MM.1S (cell line): ENCODE data around the gene PLIN4.

Experiments used
- DNase-seq: peaks from one replicate; pipeline ENCODE4 v3.0.0-alpha.2; 2015
- H2AFZ ChIP-seq: fragments of 300-600 bp; sonication (generic); 2 replicates; pipeline ENCODE4 v1.6.0; 2016; ENCODE audit warnings: antibody characterized with exemption, low read length
- H3F3A ChIP-seq: fragments of 300-600 bp; sonication (generic); 2 replicates; pipeline ENCODE4 v1.6.1; 2016; ENCODE audit warnings: mild to moderate bottlenecking, antibody characterized with exemption, low read length, moderate library complexity, mixed read lengths; ENCODE audit not compliant: insufficient read depth
- H3K27ac ChIP-seq: fragments of 300-600 bp; sonication (generic); 2 replicates; pipeline ENCODE4 v1.5.1; 2016; ENCODE audit warnings: mild to moderate bottlenecking, low read length
- H3K27me3 ChIP-seq: fragments of 300-600 bp; sonication (generic); replicated peaks from 2 replicates; pipeline ENCODE4 v1.6.0; 2016; ENCODE audit warnings: low read length; ENCODE audit not compliant: insufficient read depth
- H3K36me3 ChIP-seq: fragments of 300-600 bp; sonication (generic); replicated peaks from 2 replicates; pipeline ENCODE4 v1.6.1; 2016; ENCODE audit warnings: mild to moderate bottlenecking, low read length, mixed read lengths; ENCODE audit not compliant: insufficient read depth
- H3K4me1 ChIP-seq: fragments of 300-600 bp; sonication (generic); 2 replicates; pipeline ENCODE4 v1.6.1; 2016; ENCODE audit warnings: low read length, mixed read lengths
- H3K4me2 ChIP-seq: fragments of 300-600 bp; sonication (generic); 2 replicates; pipeline ENCODE4 v1.6.0; 2016; ENCODE audit warnings: low read depth, low read length
- H3K4me3 ChIP-seq: fragments of 300-600 bp; sonication (generic); 2 replicates; pipeline ENCODE4 v1.5.1; 2016; ENCODE audit warnings: low read length, mixed read lengths
- H3K79me2 ChIP-seq: fragments of 300-600 bp; sonication (generic); 2 replicates; pipeline ENCODE4 v1.6.1; 2016; ENCODE audit warnings: mixed run types, low read length, mixed read lengths
- H3K9ac ChIP-seq: fragments of 300-600 bp; sonication (generic); 2 replicates; pipeline ENCODE4 v1.6.1; 2016; ENCODE audit warnings: low read length, mixed read lengths
- H3K9me2 ChIP-seq: fragments of 300-600 bp; sonication (generic); replicated peaks from 2 replicates; pipeline ENCODE4 v1.6.1; 2016; ENCODE audit warnings: mild to moderate bottlenecking, low read length, mixed read lengths; ENCODE audit not compliant: insufficient read depth
- H3K9me3 ChIP-seq: fragments of 300-600 bp; sonication (generic); replicated peaks from 2 replicates; pipeline ENCODE4 v1.6.1; 2016; ENCODE audit warnings: mild to moderate bottlenecking, low read length, mixed read lengths; ENCODE audit not compliant: insufficient read depth
- H4K20me1 ChIP-seq: fragments of 300-600 bp; sonication (generic); 2 replicates; pipeline ENCODE4 v1.6.1; 2016; ENCODE audit warnings: mild to moderate bottlenecking, low read length, moderate library complexity, mixed read lengths; ENCODE audit not compliant: insufficient read depth
- EZH2 ChIP-seq: fragments of 300-600 bp; sonication (generic); optimal IDR thresholded peaks from 2 replicates; pipeline ENCODE3; 2017; ENCODE audit warnings: low read depth, mild to moderate bottlenecking, antibody characterized with exemption, low read length, mixed read lengths
- EZH2phosphoT487 ChIP-seq: fragments of 300-600 bp; sonication (generic); IDR thresholded peaks from 2 replicates; pipeline ENCODE4 v1.6.1; 2018; ENCODE audit warnings: antibody characterized with exemption, low read length
- TF ChIP-seq, protein P1 (sequence below): fragments of 300-600 bp; sonication (generic); IDR thresholded peaks from 2 replicates; pipeline ENCODE4 v1.5.1; 2016; ENCODE audit warnings: antibody characterized with exemption, low read length, mixed read lengths

Gene PLIN4

DNA sequence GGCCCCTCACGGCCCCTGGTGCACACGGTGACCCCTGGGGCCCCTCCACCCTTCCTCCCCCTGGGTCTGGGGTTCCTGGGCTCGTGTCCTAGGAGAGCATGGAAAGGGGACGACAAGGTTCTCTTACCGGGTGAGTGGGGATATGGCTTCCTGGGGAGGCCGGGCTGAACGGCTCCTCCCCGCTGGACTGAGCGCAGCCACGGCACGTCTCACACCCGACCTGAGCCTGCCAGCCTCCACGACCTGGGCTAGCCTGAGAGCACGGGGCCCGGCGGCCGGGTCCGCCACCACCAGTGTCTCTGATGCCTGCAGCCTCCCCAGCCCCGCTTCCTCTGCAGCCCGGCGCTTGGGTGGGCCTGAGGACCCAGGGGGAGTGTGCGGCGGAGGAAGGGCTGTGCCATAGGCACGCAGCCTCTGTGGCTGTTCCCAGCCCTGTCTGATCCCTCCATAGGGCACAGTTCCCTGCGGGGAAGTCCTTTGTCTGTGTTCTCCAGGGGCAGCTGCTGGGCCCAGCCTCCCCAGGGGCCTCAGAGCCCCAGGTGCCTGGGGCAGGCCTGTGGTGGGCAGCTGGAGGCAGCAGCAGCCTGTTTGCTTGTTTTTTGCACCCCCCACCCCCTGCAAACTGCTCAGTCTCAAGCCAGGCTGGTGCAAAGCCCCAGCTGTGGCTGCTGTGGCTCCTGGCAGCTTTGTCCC is 15.0 kb downstream of the PLIN4 start:
- no peaks in the 10 kb centered on the region for H3K4me1 ChIP-seq
- H3F3A ChIP-seq = no peaks in the 10 kb centered on the region
- H3K27ac ChIP-seq = no peak overlapping the region
- no peaks in the 10 kb centered on the region for H3K9me2 ChIP-seq
- H3K36me3 ChIP-seq = no peaks in the 10 kb centered on the region
- no peak for DNase-seq
- H3K4me2 ChIP-seq = no peak overlapping the region
- no peaks in the 10 kb centered on the region for H4K20me1 ChIP-seq
- H3K27me3 ChIP-seq = no peaks in the 10 kb centered on the region
- no peaks in the 10 kb centered on the region for H3K9me3 ChIP-seq
- H3K79me2 ChIP-seq = no peaks in the 10 kb centered on the region
- TF ChIP-seq EZH2 (no peak), EZH2phosphoT487 (no peak)
- TF ChIP-seq, protein P1, sequence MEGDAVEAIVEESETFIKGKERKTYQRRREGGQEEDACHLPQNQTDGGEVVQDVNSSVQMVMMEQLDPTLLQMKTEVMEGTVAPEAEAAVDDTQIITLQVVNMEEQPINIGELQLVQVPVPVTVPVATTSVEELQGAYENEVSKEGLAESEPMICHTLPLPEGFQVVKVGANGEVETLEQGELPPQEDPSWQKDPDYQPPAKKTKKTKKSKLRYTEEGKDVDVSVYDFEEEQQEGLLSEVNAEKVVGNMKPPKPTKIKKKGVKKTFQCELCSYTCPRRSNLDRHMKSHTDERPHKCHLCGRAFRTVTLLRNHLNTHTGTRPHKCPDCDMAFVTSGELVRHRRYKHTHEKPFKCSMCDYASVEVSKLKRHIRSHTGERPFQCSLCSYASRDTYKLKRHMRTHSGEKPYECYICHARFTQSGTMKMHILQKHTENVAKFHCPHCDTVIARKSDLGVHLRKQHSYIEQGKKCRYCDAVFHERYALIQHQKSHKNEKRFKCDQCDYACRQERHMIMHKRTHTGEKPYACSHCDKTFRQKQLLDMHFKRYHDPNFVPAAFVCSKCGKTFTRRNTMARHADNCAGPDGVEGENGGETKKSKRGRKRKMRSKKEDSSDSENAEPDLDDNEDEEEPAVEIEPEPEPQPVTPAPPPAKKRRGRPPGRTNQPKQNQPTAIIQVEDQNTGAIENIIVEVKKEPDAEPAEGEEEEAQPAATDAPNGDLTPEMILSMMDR = no peak
- no peak overlapping the region for H3K4me3 ChIP-seq
- no peak overlapping the region for H3K9ac ChIP-seq
- no peak overlapping the region for H2AFZ ChIP-seq

DNA sequence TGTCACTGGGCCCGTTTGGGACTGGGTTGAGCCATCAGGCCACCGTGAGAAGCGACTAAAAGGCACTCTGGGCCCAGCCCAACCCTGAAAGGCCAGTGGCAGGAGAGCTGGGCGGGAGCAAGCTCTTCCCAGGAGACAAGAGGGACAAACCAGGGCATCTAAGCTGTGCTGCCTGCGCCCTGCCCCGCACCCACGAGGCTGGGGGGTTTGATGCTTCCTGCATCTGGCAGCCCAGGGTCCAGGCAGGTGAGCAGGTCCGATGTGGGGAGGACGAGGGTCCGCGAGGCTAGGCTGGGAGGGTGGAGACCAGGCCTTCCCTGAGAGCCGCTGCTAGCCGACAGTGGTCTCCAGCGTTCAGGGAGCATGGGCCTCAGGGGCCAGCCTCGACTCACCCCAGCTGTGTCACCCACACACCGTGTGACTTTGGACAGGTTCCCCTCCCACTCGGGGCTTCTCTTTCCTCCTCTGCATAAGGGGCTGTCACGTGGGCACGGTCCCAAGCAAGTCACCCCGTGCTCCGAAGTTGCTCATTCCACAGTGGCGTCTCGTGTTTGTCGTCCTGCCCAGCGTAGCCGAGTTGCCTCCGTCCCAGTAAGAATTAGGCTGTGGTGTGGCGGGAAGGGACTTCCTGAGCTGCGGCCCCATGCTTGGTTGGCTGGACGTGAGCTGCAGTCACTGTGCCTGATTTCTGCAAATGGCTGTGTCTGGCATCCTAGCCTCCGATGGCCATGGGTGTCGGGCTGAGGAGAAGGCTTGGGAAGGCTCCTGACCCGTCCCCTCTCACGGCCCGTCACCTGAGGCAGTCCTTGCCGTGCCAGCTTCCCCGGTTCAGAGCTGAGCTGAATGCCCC is 15.8 kb downstream of the PLIN4 start:
- Histone ChIP-seq H3K4me1 (no peaks in the 10 kb centered on the region), H3K27ac (no peak overlapping the region), H3K4me2 (no peak overlapping the region), H4K20me1 (no peaks in the 10 kb centered on the region), H3K9me2 (no peaks in the 10 kb centered on the region), H3K27me3 (no peaks in the 10 kb centered on the region), H2AFZ (no peak overlapping the region), H3K79me2 (no peaks in the 10 kb centered on the region), H3K9me3 (no peaks in the 10 kb centered on the region), H3K9ac (no peak overlapping the region), H3K4me3 (no peak overlapping the region), H3K36me3 (no peaks in the 10 kb centered on the region), H3F3A (no peaks in the 10 kb centered on the region)
- DNase-seq = no peak
- TF ChIP-seq, protein P1 = no peak
- no peak for TF ChIP-seq EZH2
- no peak for TF ChIP-seq EZH2phosphoT487

DNA sequence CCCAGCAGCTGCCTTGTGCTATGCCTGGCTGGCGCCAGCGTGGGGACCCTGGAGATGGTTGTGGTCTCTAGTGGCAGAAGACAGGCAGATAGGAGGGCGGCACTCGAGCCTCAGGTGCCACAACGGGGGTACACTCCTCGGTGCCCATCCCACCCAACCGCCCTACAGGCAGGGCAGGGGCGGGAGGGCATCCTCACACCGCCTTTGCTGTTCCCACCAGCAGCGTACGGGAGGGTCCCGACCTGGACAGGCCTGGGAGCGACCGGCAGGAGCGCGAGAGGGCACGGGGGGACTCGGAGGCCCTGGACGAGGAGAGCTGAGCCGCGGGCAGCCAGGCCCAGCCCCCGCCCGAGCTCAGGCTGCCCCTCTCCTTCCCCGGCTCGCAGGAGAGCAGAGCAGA is 16.6 kb downstream of the PLIN4 start:
- TF ChIP-seq EZH2 (no peak), EZH2phosphoT487 (no peak)
- TF ChIP-seq, protein P1 = no peak
- no peaks in the 10 kb centered on the region for H3K9me2 ChIP-seq
- no peak overlapping the region for H3K27ac ChIP-seq
- no peaks in the 10 kb centered on the region for H3K9me3 ChIP-seq
- no peaks in the 10 kb centered on the region for H3K4me1 ChIP-seq
- H4K20me1 ChIP-seq = no peaks in the 10 kb centered on the region
- no peak for DNase-seq
- H3K79me2 ChIP-seq = no peaks in the 10 kb centered on the region
- no peaks in the 10 kb centered on the region for H3K27me3 ChIP-seq
- no peak overlapping the region for H3K4me3 ChIP-seq
- no peak overlapping the region for H2AFZ ChIP-seq
- H3K9ac ChIP-seq = no peak overlapping the region
- H3K4me2 ChIP-seq = no peak overlapping the region
- H3F3A ChIP-seq = no peaks in the 10 kb centered on the region
- no peaks in the 10 kb centered on the region for H3K36me3 ChIP-seq
